ENCODE results near the gene ZFPL1. TPM values are rescaled to one million over a fixed set of nuclear protein-coding genes. Genes with fewer than 3 reads are reported as not detected.

The ZFPL1 gene
- total and polyA plus RNA-seq, 4 donors = 12.3 to 19.2 (median 16.3) TPM

- Histone ChIP-seq H3K4me1 (ENCODE audit: control insufficient read depth in 4 of 4, insufficient read depth in 4 of 4, low read length in 3 of 4) (peaks cover 10 to 39% (median 26%) of the 10 kb centered on the region in 4 donors), H3K27me3 (ENCODE audit: control insufficient read depth in 4 of 4, insufficient read depth in 4 of 4, low read length in 3 of 4) (no peaks in the 10 kb centered on the region), H3K36me3 (ENCODE audit: control insufficient read depth in 4 of 4, insufficient read depth in 3 of 4, low read depth in 1 of 4, low read length in 3 of 4) (peaks cover 0 to 8% (median 4%) of the 10 kb centered on the region in 4 donors), H3K27ac (ENCODE audit: low read depth in 1 of 2, low read length in 2 of 2) (no peak overlapping the region), H3K9ac (ENCODE audit: low read depth in 1 of 2, low read length in 2 of 2) (no peak overlapping the region), H3K4me3 (ENCODE audit: low read depth in 1 of 3, low read length in 3 of 3) (no peak overlapping the region), H3K9me3 (ENCODE audit: control insufficient read depth in 4 of 4, low read length in 3 of 4) (no peaks in the 10 kb centered on the region)
- TF ChIP-seq, protein P1, sequence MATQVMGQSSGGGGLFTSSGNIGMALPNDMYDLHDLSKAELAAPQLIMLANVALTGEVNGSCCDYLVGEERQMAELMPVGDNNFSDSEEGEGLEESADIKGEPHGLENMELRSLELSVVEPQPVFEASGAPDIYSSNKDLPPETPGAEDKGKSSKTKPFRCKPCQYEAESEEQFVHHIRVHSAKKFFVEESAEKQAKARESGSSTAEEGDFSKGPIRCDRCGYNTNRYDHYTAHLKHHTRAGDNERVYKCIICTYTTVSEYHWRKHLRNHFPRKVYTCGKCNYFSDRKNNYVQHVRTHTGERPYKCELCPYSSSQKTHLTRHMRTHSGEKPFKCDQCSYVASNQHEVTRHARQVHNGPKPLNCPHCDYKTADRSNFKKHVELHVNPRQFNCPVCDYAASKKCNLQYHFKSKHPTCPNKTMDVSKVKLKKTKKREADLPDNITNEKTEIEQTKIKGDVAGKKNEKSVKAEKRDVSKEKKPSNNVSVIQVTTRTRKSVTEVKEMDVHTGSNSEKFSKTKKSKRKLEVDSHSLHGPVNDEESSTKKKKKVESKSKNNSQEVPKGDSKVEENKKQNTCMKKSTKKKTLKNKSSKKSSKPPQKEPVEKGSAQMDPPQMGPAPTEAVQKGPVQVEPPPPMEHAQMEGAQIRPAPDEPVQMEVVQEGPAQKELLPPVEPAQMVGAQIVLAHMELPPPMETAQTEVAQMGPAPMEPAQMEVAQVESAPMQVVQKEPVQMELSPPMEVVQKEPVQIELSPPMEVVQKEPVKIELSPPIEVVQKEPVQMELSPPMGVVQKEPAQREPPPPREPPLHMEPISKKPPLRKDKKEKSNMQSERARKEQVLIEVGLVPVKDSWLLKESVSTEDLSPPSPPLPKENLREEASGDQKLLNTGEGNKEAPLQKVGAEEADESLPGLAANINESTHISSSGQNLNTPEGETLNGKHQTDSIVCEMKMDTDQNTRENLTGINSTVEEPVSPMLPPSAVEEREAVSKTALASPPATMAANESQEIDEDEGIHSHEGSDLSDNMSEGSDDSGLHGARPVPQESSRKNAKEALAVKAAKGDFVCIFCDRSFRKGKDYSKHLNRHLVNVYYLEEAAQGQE (IDR thresholded peaks at IDR 0.05) = no peak
- no peak for TF ChIP-seq HNF4A (conservative IDR thresholded peaks at IDR 0.05)
- no peak for TF ChIP-seq MAX (IDR thresholded peaks at IDR 0.05)
- TF ChIP-seq RAD21 (IDR thresholded peaks at IDR 0.05) = no peak
- TF ChIP-seq YY1 (IDR thresholded peaks at IDR 0.05) = no peak
- TF ChIP-seq JUND (IDR thresholded peaks at IDR 0.05) = no peak
- TF ChIP-seq CTCF (IDR thresholded peaks at IDR 0.05; ENCODE audit: low read depth, low read length, missing input control) = no peak
- no peak for TF ChIP-seq GABPA (IDR thresholded peaks at IDR 0.05 in 1 of 2, conservative IDR thresholded peaks at IDR 0.05 in 1 of 2)
- TF ChIP-seq, protein P2, sequence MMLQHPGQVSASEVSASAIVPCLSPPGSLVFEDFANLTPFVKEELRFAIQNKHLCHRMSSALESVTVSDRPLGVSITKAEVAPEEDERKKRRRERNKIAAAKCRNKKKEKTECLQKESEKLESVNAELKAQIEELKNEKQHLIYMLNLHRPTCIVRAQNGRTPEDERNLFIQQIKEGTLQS (IDR thresholded peaks at IDR 0.05) = no peak
- TF ChIP-seq NR2F2 (IDR thresholded peaks at IDR 0.05) = no peak
- no peak for TF ChIP-seq RXRA (IDR thresholded peaks at IDR 0.05)
- TF ChIP-seq FOXA2 (IDR thresholded peaks at IDR 0.05) = no peak
- no peak for TF ChIP-seq ZBTB33 (IDR thresholded peaks at IDR 0.05)
- no peak for DNase-seq (ENCODE audit: low spot score)
Observed at GRCh38 chr11:65103476-65103875, 19.5 kb downstream of the ZFPL1 start.

GRCh38 chr11:65104628-65105027 is 20.6 kb downstream of the ZFPL1 start:
- 52% methylated on average over 4 of the region's 4 CpGs for WGBS
- TF ChIP-seq HNF4G (IDR thresholded peaks at IDR 0.05) = no peak
- TF ChIP-seq TAF1 (conservative IDR thresholded peaks at IDR 0.05) = no peak
- TF ChIP-seq RXRA (IDR thresholded peaks at IDR 0.05) = no peak
- TF ChIP-seq, protein P1 (IDR thresholded peaks at IDR 0.05) = no peak
- no peak for TF ChIP-seq ZBTB33 (IDR thresholded peaks at IDR 0.05)
- TF ChIP-seq, protein P2 (IDR thresholded peaks at IDR 0.05) = no peak
- no peak for TF ChIP-seq HNF4A (conservative IDR thresholded peaks at IDR 0.05)
- no peak for TF ChIP-seq GABPA (IDR thresholded peaks at IDR 0.05 in 1 of 2, conservative IDR thresholded peaks at IDR 0.05 in 1 of 2)
- no peak for TF ChIP-seq EGR1 (IDR thresholded peaks at IDR 0.05; ENCODE audit: low read depth in 2 of 2)
- TF ChIP-seq RAD21 (IDR thresholded peaks at IDR 0.05) = no peak
- no peak overlapping the region for H3K27ac ChIP-seq (ENCODE audit: low read depth in 1 of 2, low read length in 2 of 2)
- no peak for DNase-seq (ENCODE audit: low spot score)
- H3K9me3 ChIP-seq (ENCODE audit: control insufficient read depth in 4 of 4, low read length in 3 of 4) = no peaks in the 10 kb centered on the region
- H3K4me3 ChIP-seq (ENCODE audit: low read depth in 1 of 3, low read length in 3 of 3) = no peak overlapping the region
- H3K4me1 ChIP-seq (ENCODE audit: control insufficient read depth in 4 of 4, insufficient read depth in 4 of 4, low read length in 3 of 4) = peaks cover 10 to 39% (median 26%) of the 10 kb centered on the region in 4 donors
- no peaks in the 10 kb centered on the region for H3K27me3 ChIP-seq (ENCODE audit: control insufficient read depth in 4 of 4, insufficient read depth in 4 of 4, low read length in 3 of 4)
- peaks cover 3 to 13% (median 8%) of the 10 kb centered on the region in 4 donors for H3K36me3 ChIP-seq (ENCODE audit: control insufficient read depth in 4 of 4, insufficient read depth in 3 of 4, low read depth in 1 of 4, low read length in 3 of 4)
- H3K9ac ChIP-seq (ENCODE audit: low read depth in 1 of 2, low read length in 2 of 2) = no peak overlapping the region
